SK-N-SH (cell line): ENCODE results near the gene METTL9. TPM values are rescaled to one million over a fixed set of nuclear protein-coding genes. Genes with fewer than 3 reads are reported as not detected.

Experiments used
- CTCF ChIA-PET: fragments of 300-600, 350-600 bp; formaldehyde crosslinking; extraction: SDS; loops from one replicate; lab custom pipeline; 2021; lab: Yijun Ruan, JAX
- POLR2A ChIA-PET: fragments of 350-600 bp; sonication (Branson Sonifier 250); formaldehyde crosslinking; extraction: SDS; loops from one replicate; lab custom pipeline; 2020; ENCODE audit warnings: antibody characterized with exemption, inconsistent platforms; lab: Yijun Ruan, JAX
- DNase-seq: peaks from one replicate; pipeline ENCODE4 v3.0.0; 2012
- H2AFZ ChIP-seq: fragments of 200-600 bp; sonication (generic); 2 replicates; pipeline ENCODE4 v1.8.1; 2016; ENCODE audit warnings: antibody characterized with exemption, mild to moderate bottlenecking, low read depth
- H3F3A ChIP-seq: fragments of 200-600 bp; sonication (generic); replicated peaks from 2 replicates; pipeline ENCODE3; 2016; ENCODE audit warnings: antibody characterized with exemption, mild to moderate bottlenecking; ENCODE audit not compliant: insufficient read depth
- H3K27ac ChIP-seq, 2 experiments: fragments of 200-500 bp in 1 of 2; fragments of 200-600 bp in 1 of 2; sonication (Bioruptor generic) in 1 of 2; sonication (generic), shearing (Covaris generic) in 1 of 2; 2 replicates each; pipeline versions ENCODE4 v1.5.1 to v1.6.1; 2014 to 2016; ENCODE audit warnings: low read depth in 2 of 2, inconsistent platforms in 1 of 2, low read length in 1 of 2, mild to moderate bottlenecking in 1 of 2, mixed read lengths in 1 of 2
- H3K27me3 ChIP-seq: fragments of 200-600 bp; sonication (generic), shearing (Covaris generic); 2 replicates; pipeline ENCODE4 v1.6.1; 2016; ENCODE audit warnings: mixed run types; ENCODE audit not compliant: insufficient read depth
- H3K36me3 ChIP-seq, 2 experiments: fragments of 200-500 bp in 1 of 2; fragments of 200-600 bp in 1 of 2; sonication (Bioruptor generic) in 1 of 2; sonication (generic) in 1 of 2; replicated peaks in 1 of 2; 2 replicates each; pipeline versions ENCODE3 to v1.5.1; 2014 to 2016; ENCODE audit warnings: low read length in 1 of 2, mild to moderate bottlenecking in 1 of 2; ENCODE audit not compliant: insufficient read depth in 2 of 2, control insufficient read depth in 1 of 2
- H3K4me1 ChIP-seq, 2 experiments: fragments of 200-500 bp in 1 of 2; fragments of 200-600 bp in 1 of 2; sonication (Bioruptor generic) in 1 of 2; sonication (generic), shearing (Covaris generic) in 1 of 2; 2 replicates each; pipeline versions ENCODE4 v1.5.1 to v1.6.1; 2014 to 2016; ENCODE audit warnings: low read depth in 1 of 2, low read length in 1 of 2, mixed run types in 1 of 2; ENCODE audit not compliant: insufficient read depth in 2 of 2, control insufficient read depth in 1 of 2
- H3K4me2 ChIP-seq: fragments of 200-600 bp; sonication (generic), shearing (Covaris generic); 2 replicates; pipeline ENCODE4 v1.6.1; 2017; ENCODE audit warnings: mixed run types
- H3K4me3 ChIP-seq, 2 experiments: fragments of 200-500 bp in 1 of 2; fragments of 200-600 bp in 1 of 2; sonication (Bioruptor generic) in 1 of 2; sonication (generic), shearing (Covaris generic) in 1 of 2; 2 replicates each; pipeline versions ENCODE4 v1.5.1 to v1.8.1; 2014 to 2016; ENCODE audit warnings: low read depth in 2 of 2, inconsistent platforms in 1 of 2, low read length in 1 of 2, mild to moderate bottlenecking in 1 of 2, mixed read lengths in 1 of 2, moderate library complexity in 1 of 2
- H3K79me2 ChIP-seq: fragments of 200-600 bp; sonication (generic); 2 replicates; pipeline ENCODE4 v1.8.1; 2017; ENCODE audit warnings: mild to moderate bottlenecking; ENCODE audit not compliant: insufficient read depth
- H3K9ac ChIP-seq: fragments of 200-600 bp; sonication (generic); 2 replicates; pipeline ENCODE4 v1.6.1; 2017; ENCODE audit warnings: mixed run types
- H3K9me2 ChIP-seq: fragments of 200-600 bp; sonication (generic); 2 replicates; pipeline ENCODE4 v1.6.1; 2017; ENCODE audit warnings: mixed run types
- H3K9me3 ChIP-seq: fragments of 200-600 bp; sonication (generic); 2 replicates; pipeline ENCODE4 v1.6.1; 2017; ENCODE audit warnings: mixed run types, mild to moderate bottlenecking, moderate library complexity
- H4K20me1 ChIP-seq: fragments of 200-600 bp; sonication (generic); 2 replicates; pipeline ENCODE4 v1.6.1; 2017; ENCODE audit warnings: mild to moderate bottlenecking, mixed run types; ENCODE audit not compliant: insufficient read depth
- EP300 ChIP-seq, 2 experiments: IDR thresholded peaks; 2 replicates each; pipeline versions ENCODE4 v1.4.0 to v1.6.1; 2012; ENCODE audit warnings: borderline replicate concordance in 1 of 2, low read depth in 1 of 2, low read length in 1 of 2
- FOXJ3 ChIP-seq: sonication (generic); formaldehyde crosslinking; IDR thresholded peaks from 2 replicates; pipeline ENCODE4 v1.5.1; 2020; ENCODE audit warnings: mild to moderate bottlenecking, missing genetic modification reagents
- GABPA ChIP-seq: IDR thresholded peaks from 2 replicates; pipeline ENCODE4 v1.4.0; 2012; ENCODE audit warnings: low read depth, mild to moderate bottlenecking
- JUND ChIP-seq: IDR thresholded peaks from 2 replicates; pipeline ENCODE4 v1.4.0; 2012
- MXI1 ChIP-seq: IDR thresholded peaks from 2 replicates; pipeline ENCODE4 v1.6.1; 2012; ENCODE audit warnings: mild to moderate bottlenecking, low read depth, low read length, improper control_type of control experiment
- NFIC ChIP-seq: IDR thresholded peaks from 2 replicates; pipeline ENCODE4 v1.4.0; 2012; ENCODE audit warnings: borderline replicate concordance
- POLR2AphosphoS5 ChIP-seq: IDR thresholded peaks from 2 replicates; pipeline ENCODE4 v1.6.1; 2012; ENCODE audit warnings: low read depth, low read length
- RAD21 ChIP-seq: IDR thresholded peaks from 2 replicates; pipeline ENCODE4 v1.6.1; 2012; ENCODE audit warnings: mild to moderate bottlenecking, low read length
- RFX5 ChIP-seq: IDR thresholded peaks from 2 replicates; pipeline ENCODE4 v1.6.1; 2012; ENCODE audit warnings: mild to moderate bottlenecking, improper control_type of control experiment, low read length
- RXRA ChIP-seq: IDR thresholded peaks from 2 replicates; pipeline ENCODE4 v1.4.0; 2012; ENCODE audit warnings: low read depth, mild to moderate bottlenecking, borderline replicate concordance
- TAF1 ChIP-seq: IDR thresholded peaks from 2 replicates; pipeline ENCODE4 v1.6.1; 2012; ENCODE audit warnings: low read depth, mild to moderate bottlenecking, low read length, moderate library complexity, borderline replicate concordance
- TCF12 ChIP-seq: IDR thresholded peaks from 2 replicates; pipeline ENCODE4 v1.4.0; 2012
- YY1 ChIP-seq: IDR thresholded peaks from 2 replicates; pipeline ENCODE4 v1.4.0; 2012; ENCODE audit warnings: low read depth, mild to moderate bottlenecking
- WGBS: methylation state at CpG from one replicate; pipeline ENCODE4 v1.1.6; 2017; ENCODE audit warnings: low lambda C conversion rate; 5-methylcytosine and 5-hydroxymethylcytosine counted together
- polyA plus RNA-seq, 3 experiments: library from polyadenylated mRNA; depleted of rRNA; stranded (reverse); fragments of >200 nt; gene quantifications; 2 replicates each; pipeline ENCODE4 v1.2.3, GENCODE V29; 2012
- TF ChIP-seq, protein P1 (sequence below): IDR thresholded peaks from 2 replicates; pipeline ENCODE4 v1.4.0; 2012; ENCODE audit warnings: low read depth, borderline replicate concordance
- TF ChIP-seq, protein P2 (sequence below): IDR thresholded peaks from 2 replicates; pipeline ENCODE4; 2012
- TF ChIP-seq, protein P3 (sequence below): IDR thresholded peaks from 2 replicates; pipeline ENCODE4 v1.4.0; 2012; ENCODE audit warnings: low read depth, borderline replicate concordance

The METTL9 gene
- polyA plus RNA-seq, 1 of the 3 experiments (the other 2 are of a cell fraction): 70.7 TPM

DNA sequence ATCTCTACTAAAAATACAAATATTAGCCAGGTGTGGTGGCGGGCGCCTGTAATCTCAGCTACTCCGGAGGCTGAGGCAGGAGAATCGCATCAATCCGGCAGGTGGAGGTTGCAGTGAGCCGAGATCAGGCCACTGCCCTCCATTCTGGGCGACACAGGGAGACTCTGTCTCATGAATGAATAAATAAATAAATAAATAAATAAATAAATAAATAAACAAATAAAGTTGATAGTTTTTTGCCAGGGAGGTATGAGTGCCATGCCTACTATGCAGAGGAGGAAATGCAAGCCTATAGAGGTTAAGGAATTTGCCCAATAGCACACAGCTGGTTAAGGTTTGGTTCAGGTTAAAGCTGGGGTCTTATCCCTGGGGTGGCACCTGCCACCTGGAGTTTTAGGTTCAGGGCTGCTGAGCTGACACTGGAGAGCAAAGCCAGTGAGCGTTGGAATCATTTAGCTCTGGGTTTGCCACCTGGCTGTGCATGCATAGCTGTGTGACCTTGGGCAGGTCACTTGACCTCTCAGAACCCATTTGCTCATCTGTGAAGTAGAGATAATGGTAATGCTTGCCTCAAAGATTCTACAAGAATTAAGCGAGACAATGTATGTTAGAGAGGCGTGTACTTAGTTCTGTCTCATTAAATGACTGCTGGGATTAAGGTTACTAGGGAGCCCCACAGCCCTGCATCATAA, 65.6 kb downstream of the METTL9 start (continued):
- no peak for TF ChIP-seq TAF1
- no peak for TF ChIP-seq POLR2AphosphoS5
- TF ChIP-seq EP300 (IDR thresholded peaks at IDR 0.05; ENCODE audit: borderline replicate concordance in 1 of 2, low read depth in 1 of 2, low read length in 1 of 2): no peak
- no peak for TF ChIP-seq JUND

DNA sequence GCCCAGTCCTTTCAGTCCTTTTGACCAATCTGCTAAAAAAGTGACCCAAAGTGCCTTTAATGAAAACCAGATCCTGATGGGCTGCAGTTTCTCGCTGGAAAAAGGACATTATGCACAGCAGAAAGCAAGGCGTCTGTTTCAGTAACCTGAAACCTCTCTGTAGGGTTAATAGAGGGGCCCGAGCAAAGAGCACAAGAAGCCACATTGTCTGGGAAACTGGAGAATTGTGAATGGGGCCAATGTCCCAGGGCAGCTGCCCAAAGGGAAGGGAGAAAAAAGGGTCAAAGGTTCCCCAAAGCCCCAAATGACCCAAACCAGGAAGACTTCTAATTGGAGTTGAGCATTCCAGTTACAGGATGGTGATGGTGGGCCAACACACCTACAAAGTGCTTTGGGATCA, 67.4 kb downstream of the METTL9 start:
- ChIA-PET CTCF (interaction anchor here (4.2 kb wide), 1 partner anchor 10 kb away, joined by 28 read pairs; no protein-coding TSS in a partner anchor), POLR2A (no interaction called here)
- Histone ChIP-seq H3K79me2 (no peaks in the 10 kb centered on the region), H3K9me2 (no peaks in the 10 kb centered on the region), H3K9ac (no peak overlapping the region), H3K27me3 (0 out of 2 replicates have a peak, but pooled peaks cover 12% of the 10 kb centered on the region), H3K36me3 (no peaks in the 10 kb centered on the region), H3K4me2 (no peak overlapping the region), H3K9me3 (no peaks in the 10 kb centered on the region), H4K20me1 (no peaks in the 10 kb centered on the region), H3K4me3 (no peak overlapping the region), H3F3A (peaks cover under 1% of the 10 kb centered on the region), H3K27ac (peak overlapping the region in 1 of 2 experiments; percentile 3; a peak in 1 of 4 replicates), H3K4me1 (peaks cover 0 to 9% of the 10 kb centered on the region in 2 experiments; a peak in 1 of 4 replicates), H2AFZ (no peak overlapping the region)
- TF ChIP-seq RFX5: no peak
- TF ChIP-seq TCF12: peak; percentile 46; the same call in 1 of the 2 replicates
- TF ChIP-seq, protein P1, sequence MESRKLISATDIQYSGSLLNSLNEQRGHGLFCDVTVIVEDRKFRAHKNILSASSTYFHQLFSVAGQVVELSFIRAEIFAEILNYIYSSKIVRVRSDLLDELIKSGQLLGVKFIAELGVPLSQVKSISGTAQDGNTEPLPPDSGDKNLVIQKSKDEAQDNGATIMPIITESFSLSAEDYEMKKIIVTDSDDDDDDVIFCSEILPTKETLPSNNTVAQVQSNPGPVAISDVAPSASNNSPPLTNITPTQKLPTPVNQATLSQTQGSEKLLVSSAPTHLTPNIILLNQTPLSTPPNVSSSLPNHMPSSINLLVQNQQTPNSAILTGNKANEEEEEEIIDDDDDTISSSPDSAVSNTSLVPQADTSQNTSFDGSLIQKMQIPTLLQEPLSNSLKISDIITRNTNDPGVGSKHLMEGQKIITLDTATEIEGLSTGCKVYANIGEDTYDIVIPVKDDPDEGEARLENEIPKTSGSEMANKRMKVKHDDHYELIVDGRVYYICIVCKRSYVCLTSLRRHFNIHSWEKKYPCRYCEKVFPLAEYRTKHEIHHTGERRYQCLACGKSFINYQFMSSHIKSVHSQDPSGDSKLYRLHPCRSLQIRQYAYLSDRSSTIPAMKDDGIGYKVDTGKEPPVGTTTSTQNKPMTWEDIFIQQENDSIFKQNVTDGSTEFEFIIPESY: no peak
- 30% methylated on average over 3 of the region's 3 CpGs for WGBS
- DNase-seq: peak; percentile 34

DNA sequence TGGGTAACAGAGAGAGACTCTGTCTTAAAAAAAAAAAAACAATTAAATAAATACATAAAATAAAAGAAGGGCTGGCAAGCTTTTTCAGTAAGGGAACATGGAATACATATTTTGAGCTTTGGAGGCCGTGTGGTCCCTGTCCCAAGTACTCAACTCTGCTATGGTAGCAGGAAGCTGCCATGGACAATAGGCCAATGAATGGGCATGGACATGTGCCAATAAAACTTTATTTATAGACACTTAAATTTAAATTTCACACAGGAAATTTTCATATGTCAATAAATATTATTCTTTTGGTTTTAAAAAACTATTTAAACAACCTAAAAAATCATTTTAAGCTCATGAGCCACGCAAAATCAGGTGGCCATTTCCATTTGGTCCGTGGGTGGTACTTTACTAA, 68.2 kb downstream of the METTL9 start:
- CTCF ChIA-PET: interaction anchor here (1.5 to 4.2 kb wide), 2 partner anchors 11 to 41 kb away, joined by 6 to 28 read pairs; no protein-coding TSS in a partner anchor
- peaks cover 0 to 9% of the 10 kb centered on the region in 2 experiments; a peak in 1 of 4 replicates for H3K4me1 ChIP-seq
- H3K4me3 ChIP-seq: no peak overlapping the region
- no peaks in the 10 kb centered on the region for H3K36me3 ChIP-seq
- no peak overlapping the region for H3K9ac ChIP-seq
- no peaks in the 10 kb centered on the region for H4K20me1 ChIP-seq
- H2AFZ ChIP-seq: no peak overlapping the region
- H3K27ac ChIP-seq: no peak overlapping the region
- POLR2A ChIA-PET: no interaction called here
- H3K9me2 ChIP-seq: no peaks in the 10 kb centered on the region
- H3K27me3 ChIP-seq: 0 out of 2 replicates have a peak, but pooled peaks cover 12% of the 10 kb centered on the region
- 85% methylated on average over 3 of the region's 3 CpGs for WGBS
- H3F3A ChIP-seq: no peaks in the 10 kb centered on the region
- H3K9me3 ChIP-seq: no peaks in the 10 kb centered on the region
- no peaks in the 10 kb centered on the region for H3K79me2 ChIP-seq
- TF ChIP-seq FOXJ3: no peak
- no peak for TF ChIP-seq GABPA
- no peak for TF ChIP-seq RAD21
- TF ChIP-seq, protein P2, sequence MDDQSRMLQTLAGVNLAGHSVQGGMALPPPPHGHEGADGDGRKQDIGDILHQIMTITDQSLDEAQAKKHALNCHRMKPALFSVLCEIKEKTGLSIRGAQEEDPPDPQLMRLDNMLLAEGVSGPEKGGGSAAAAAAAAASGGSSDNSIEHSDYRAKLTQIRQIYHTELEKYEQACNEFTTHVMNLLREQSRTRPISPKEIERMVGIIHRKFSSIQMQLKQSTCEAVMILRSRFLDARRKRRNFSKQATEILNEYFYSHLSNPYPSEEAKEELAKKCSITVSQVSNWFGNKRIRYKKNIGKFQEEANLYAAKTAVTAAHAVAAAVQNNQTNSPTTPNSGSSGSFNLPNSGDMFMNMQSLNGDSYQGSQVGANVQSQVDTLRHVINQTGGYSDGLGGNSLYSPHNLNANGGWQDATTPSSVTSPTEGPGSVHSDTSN: no peak
- TF ChIP-seq MXI1: no peak
- TF ChIP-seq POLR2AphosphoS5: no peak
- no peak for TF ChIP-seq YY1
- TF ChIP-seq, protein P3, sequence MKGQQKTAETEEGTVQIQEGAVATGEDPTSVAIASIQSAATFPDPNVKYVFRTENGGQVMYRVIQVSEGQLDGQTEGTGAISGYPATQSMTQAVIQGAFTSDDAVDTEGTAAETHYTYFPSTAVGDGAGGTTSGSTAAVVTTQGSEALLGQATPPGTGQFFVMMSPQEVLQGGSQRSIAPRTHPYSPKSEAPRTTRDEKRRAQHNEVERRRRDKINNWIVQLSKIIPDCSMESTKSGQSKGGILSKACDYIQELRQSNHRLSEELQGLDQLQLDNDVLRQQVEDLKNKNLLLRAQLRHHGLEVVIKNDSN: no peak
- TF ChIP-seq, protein P1: no peak
- no peak for TF ChIP-seq RXRA
- TF ChIP-seq NFIC: no peak
- DNase-seq: no peak
- no peak overlapping the region for H3K4me2 ChIP-seq
